Measurements from ENCODE around the gene GPR78.

GPR78 gene

DNA sequence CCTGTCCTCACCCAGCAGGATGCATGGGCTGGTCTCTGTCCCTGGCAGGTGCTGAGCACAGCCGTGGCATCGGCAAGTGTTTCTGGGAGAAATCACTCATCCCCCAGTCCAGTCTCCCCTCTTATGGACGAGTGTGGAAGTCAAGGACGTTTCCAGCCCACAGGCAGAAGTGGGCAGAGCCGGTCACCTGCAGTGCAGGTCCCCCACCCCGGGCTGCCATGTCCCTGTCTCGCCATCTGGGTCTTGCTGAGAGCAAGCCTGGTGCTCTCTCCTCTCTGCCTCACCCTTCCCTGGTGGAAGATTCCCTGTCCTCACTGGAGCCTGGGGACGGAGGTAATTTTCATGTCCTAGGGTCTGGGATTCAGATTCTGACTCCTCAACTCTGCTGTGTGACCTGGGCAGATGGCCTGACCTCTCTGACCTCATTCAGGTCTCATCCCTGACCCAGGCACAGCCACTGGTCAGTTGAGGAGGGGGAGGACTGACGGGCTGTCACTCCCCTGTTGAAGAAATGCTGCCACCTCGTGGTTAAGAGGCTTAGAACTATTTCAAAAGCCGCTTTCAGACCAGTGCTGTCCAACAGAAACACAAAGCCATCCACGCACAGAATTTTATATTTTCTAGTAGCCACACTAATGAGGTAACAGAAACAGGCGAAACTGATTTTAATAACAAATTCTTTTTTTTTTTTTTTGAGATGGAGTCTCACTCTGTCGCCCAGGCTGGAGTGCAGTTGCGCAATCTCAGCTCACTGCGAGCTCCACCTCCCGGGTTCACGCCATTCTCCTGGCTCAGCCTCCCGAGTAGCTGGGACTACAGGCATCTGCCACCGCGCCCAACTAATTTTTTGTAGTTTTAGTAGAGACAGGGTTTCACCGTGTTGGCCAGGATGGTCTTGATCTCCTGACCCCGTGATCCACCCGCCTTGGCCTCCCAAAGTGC is 14.2 kb downstream of the GPR78 start:
- no peak overlapping the region for H3K4me3 ChIP-seq
- no peak overlapping the region for H3K27ac ChIP-seq

DNA sequence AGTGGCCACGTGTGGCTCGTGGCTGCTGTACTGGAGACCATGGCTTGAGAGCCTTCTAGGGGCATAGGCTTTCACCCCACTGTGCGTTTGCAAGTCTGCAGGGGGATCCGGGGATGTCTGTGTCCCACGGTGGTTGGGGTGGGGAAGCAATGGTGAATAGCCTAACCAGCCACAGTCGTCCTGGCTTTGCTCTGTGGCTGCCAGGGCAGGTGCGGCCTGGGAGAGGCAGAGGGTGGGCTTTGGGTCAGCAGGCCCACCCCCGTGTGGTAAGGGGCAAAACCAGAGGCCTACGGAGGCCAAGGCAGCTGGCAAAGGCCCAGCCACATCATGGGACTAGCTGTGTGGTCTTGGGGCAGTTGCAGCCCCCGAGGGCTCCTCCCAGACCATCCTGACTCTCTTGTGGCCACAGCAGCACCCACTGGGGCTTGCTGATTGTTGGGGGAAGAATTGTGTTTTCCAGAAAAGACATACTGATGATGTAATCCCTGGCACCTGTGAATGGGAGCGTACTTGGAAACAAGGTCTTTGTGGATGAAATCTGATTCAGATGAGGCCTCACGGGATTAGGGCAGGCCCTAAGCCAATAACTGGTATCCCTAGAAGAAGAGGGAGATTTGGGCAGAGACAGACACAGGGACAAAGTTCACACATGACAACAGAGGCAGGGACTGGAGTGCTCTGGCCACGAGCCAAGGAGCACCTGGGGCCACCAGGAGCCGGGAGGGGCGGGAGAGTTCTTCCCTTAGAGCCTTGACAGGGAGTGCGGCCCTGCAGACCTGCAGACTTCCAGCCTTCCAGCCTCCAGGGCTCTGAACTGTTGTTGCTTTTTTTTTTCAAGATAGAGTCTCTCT is 15.3 kb downstream of the GPR78 start:
- H3K4me3 ChIP-seq = no peak overlapping the region
- no peak overlapping the region for H3K27ac ChIP-seq

DNA sequence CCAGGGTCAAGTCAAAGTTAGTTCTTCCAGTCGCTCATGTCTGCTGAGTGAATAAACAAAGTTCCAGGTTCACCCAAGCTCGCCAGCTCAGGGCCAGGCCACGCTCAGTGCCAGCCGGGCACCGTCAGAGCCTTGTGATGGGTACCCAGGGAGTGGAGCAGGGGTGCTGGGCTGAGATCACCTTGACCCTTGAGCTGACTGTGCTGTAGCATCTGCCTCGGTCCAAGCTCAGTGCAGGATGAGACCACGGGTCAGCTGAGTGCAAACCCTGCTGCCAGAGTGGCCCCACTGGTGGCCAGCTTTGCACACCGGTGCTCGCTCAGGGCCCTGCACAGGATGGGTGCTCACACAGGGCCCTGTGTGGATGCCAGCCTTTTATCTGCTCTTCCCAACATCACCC is 16.7 kb downstream of the GPR78 start:
- Histone ChIP-seq H3K4me3 (no peak overlapping the region), H3K27ac (no peak overlapping the region)

DNA sequence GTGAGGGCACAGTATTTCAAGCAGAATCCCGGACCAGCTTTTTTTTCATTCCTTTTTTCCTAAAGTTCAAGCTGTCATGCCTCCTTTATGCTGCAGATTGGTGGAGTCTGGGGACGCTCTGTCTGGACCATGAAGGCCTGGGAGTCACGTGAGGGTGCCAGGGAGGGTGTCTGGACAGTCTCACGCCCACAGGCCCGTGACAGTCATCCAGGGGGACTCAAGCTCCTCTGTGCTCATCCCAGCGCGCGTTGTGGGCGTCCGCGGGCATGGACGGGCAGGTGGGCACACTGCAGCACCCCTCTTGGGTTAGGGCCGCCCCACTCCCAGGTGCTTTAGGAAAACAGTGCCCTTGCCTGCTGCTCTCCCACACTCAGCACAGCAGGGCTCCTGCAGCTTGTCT is 17.1 kb downstream of the GPR78 start:
- H3K27ac ChIP-seq = no peak overlapping the region
- H3K4me3 ChIP-seq = no peak overlapping the region

DNA sequence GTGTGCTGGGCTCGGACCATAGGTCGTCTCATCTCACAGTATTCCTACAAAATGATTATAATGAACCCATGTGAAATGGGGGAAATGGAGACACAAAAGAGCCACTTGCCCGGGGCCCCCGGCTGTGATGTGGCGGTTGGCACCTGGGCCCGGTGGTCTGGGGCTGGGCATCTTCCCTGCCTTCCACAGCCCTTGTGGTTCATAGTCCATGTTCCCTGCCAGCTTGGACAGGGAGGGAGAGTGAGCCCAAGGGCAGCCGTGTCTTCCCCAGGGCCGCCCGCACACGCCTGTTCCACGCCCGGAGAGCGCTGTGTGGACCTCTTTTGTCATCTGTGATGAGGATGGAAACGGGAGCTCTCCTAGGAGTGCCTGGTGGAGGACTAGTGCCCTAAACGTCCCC is 17.6 kb downstream of the GPR78 start:
- H3K27ac ChIP-seq = no peak overlapping the region
- no peak overlapping the region for H3K4me3 ChIP-seq

DNA sequence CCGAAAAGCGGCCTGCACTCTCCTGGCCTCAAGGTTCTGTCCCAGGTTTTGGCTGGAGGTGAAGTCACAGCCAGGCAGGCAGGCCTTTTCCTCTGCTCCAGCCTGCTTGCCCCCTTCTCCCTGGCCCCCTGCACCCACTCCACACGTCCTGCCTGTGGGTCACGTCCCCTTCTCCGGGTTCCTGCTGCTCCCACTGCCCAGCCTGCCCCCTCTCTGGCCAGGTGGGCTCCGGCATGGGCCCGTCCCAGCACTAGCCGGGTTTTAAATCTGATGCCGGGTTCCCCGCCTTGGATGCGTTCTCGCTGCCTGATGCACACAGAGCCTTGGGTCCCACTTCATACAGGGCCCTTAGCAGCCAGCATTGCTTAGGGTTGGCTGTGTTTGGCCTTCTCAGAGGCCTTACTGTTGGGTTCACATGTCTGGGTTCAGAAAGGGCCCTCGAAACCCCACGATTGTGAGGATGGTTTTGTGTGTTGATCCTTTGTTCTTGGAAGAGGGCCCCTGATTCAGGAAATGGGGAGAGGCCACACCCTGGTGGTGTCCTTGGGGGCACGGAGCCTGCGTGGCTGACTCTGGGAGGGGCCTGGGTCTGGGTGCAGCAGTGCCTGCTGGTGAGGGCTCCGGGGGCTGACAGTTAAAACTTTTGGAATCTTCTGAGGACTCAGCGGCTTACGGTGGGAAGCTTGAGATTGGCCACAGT is 18.3 kb downstream of the GPR78 start:
- Histone ChIP-seq H3K27ac (no peak overlapping the region), H3K4me3 (no peak overlapping the region)

DNA sequence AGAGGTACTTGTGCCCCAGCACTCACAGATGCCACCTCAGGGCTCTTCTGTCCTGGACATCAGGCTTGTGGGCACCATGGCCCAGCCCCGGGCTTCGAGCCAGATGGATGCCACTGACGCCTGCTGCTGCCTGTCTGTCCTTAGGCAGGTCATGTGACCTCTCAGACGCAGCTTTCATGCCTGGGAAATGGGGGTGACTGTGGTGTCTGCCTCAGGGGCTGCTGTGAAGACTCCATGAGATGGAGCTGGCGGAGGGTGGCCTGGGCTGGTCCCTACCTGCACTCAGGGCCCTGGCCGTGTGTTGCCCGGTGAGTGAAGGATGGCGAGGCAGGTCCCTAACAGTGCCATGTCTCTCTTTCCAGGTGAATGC is 18.9 kb downstream of the GPR78 start:
- Histone ChIP-seq H3K4me3 (no peak overlapping the region), H3K27ac (no peak overlapping the region)

DNA sequence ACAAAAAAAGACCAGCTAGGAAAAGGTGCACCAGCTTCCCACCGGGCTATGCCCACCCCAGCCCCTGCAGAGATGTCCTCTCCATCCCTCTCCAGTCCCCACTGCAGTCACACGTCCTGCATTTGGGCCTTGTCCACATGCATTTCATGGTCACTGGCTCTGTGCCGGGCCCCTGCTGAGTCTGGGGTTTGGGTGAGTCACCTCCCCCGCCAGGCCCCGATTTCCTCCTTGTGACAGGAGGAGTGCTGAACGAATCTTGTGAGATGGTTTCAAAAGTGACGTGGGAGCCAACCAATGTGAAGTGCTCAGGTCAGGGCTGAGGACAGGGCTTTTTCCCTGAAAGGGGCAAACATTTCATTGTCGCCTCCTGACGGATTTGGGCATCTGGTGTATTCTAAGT is 19.5 kb downstream of the GPR78 start:
- Histone ChIP-seq H3K27ac (no peak overlapping the region), H3K4me3 (no peak overlapping the region)

DNA sequence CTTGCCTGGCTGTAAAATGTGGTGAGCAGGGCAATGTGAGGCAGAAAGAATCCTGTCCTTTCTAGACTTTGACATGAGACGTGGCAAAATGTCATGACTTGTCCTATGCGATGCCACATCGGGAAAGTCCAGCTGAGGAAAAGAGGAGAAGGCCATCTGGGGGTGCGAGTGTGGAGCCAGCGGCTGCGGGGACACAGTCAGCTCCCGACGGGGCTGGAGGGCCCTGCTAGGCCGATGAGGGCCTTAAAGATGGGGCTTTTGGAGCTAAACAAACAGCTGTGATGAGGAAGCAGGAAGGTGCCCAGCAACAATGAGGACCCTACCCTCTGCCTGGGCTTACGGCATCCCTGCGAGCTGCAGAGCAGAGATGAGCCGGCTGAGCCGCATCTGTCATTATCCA is 20.1 kb downstream of the GPR78 start:
- no peak overlapping the region for H3K27ac ChIP-seq
- no peak overlapping the region for H3K4me3 ChIP-seq

DNA sequence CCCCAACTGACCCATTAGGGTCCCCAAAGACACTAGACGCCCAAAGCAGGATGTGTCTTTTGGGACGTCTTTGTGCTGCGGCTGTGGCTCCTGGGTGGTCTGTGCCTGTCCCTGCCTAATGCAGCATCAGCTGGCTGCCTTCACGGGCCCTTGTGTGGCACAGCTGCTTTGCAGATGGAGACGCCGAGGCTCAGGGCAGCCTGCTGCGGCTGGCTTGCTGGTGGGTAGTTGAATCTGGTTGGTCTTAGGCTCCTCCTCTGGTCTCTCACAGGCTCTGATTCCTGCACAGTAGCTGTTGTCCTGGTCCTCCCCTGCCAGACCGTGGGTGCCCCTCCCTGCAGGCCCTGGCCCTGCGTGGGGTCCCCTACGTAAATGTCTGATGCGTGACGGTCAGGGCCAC is 20.5 kb downstream of the GPR78 start:
- Histone ChIP-seq H3K4me3 (no peak overlapping the region), H3K27ac (no peak overlapping the region)

DNA sequence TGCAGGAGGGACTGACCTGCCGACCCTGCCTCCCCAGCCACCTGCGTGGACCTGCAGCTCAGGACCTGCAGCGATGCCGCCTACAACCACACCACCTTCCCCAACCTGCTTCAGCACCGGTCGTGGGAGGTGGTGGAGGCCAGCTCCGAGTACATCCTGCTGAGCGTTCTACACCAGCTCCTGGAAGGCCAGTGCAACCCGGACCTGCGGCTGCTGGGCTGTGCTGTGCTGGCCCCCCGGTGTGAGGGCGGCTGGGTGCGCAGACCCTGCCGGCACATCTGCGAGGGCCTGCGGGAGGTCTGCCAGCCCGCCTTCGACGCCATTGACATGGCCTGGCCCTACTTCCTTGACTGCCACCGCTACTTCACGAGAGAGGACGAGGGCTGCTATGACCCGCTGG is 20.9 kb downstream of the GPR78 start:
- H3K4me3 ChIP-seq = no peak overlapping the region
- no peak overlapping the region for H3K27ac ChIP-seq

DNA sequence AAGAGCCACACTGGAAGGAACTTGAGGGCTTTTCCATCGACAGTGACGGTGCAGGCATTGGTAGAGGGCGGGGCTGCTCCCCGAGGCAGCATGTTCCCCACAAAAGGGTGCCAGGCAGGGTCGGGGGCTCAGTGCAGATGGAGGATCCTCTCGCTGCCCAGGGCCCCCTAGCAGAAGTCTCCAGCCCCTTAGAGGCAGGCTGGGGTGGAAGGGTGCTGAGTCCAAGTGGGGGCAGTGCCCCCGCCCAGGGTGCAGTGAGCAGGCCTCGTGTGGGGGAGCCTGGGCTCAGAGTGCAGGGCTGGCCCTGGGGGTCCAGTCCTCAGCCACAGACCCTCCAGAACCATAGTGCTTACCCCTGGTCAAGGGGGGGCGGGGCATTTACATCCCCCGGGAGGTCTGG is 21.4 kb downstream of the GPR78 start:
- H3K27ac ChIP-seq = no peak overlapping the region
- no peak overlapping the region for H3K4me3 ChIP-seq

DNA sequence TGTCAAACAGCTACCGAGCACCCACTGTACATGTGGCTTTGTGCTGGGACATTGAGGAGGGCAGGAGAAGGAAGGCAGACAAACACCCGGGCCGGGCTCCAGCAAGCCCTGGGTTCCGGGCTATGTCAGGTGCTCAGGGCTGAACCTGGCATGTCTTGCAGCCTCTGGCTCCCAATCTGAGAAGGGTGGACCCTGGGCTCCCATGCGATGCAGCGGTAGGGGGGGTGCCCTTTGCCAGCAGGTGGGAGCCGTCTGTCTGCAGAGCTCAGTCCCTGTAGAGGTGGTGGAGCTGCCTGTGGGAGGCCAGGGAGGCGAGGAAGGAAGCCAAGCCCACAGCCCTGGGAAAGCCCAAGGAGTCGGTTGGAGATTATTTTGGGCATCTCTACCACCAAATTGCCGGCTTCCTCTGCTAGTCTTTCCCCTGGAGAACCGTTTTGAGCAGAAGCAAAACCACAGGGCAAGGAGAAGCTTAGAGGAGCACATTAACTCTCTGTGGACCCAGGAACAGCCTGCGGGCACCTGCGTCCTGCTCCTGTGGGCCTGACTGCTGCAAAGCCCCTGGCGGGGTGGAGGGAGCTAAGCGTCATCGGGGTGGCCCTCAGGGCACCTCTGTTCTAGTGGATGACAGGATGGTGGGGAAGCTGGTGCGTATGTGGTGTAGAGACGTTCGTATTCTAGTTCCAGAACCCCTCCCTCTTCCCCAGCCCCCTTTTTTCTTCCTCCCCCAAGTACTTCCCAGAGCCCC is 22.7 kb downstream of the GPR78 start:
- Histone ChIP-seq H3K4me3 (no peak overlapping the region), H3K27ac (no peak overlapping the region)

DNA sequence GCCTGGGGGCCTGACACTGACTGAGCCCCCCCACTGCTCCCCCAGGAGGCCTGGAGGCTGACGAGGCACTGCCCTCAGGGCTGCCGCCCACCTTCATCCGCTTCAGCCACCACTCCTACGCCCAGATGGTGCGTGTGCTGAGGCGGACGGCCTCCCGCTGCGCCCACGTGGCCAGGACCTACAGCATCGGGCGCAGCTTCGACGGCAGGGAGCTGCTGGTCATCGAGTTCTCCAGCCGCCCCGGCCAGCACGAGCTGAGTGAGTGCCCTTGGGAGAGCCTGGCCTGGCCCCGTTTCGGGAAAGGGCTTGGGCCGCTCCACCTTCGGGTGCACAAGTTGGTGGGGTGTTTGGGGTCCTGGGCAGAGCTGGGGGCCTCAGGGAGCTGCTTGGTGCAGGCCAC is 23.7 kb downstream of the GPR78 start:
- Histone ChIP-seq H3K27ac (no peak overlapping the region), H3K4me3 (no peak overlapping the region)

DNA sequence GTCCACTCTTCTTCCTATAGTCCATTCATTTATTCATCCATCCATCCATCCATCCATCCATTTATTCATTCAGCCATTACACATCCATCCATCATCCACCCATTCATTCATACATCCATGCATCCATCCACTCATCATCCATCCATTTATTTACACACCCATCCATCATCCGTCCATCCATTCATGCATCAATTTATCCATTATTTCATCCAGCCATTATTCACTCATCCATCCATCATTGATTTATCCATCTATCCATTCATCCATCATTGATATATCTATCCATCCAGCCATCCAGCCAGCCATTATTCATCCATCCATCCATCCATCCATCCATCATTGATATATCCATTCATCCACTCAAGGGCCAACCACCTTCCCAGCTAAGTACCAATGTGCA is 25.1 kb downstream of the GPR78 start:
- H3K27ac ChIP-seq = no peak overlapping the region
- H3K4me3 ChIP-seq = no peak overlapping the region

DNA sequence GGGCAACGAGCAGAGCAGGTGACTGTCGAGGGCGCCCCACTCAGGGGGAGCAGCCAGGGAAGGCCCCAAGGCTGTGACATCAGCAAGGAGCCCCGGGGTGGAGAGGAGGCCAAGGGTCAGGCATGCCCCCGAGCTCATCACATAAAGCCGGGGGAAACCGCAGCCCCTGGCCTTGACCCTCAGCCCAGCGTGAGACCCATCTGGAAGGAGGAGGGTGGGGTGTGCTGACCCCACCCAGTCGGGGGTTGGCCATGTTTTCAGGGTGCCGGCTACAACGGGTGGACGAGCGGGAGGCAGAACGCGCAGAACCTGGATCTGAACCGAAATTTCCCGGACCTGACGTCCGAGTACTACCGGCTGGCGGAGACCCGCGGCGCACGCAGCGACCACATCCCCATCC is 26.3 kb downstream of the GPR78 start:
- H3K4me3 ChIP-seq = no peak overlapping the region
- H3K27ac ChIP-seq = no peak overlapping the region

DNA sequence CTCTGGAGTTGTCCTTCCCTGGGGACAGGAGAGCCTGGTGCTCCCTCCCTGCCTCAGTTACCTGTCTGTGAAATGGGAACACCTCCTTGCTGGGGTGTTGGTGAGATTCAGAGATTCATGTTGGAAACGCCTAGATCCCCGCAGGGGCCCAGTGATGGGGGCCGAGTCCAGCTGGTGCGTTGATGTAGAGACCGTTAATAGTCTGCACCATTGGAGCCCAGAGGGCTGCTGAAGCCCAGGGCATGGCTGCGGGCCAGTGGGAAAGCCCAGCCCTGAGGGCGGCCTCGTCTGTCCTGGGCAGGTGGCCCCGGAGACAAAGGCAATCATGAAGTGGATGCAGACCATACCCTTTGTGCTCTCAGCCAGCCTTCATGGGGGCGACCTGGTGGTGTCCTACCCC is 26.8 kb downstream of the GPR78 start:
- Histone ChIP-seq H3K27ac (no peak overlapping the region), H3K4me3 (no peak overlapping the region)

DNA sequence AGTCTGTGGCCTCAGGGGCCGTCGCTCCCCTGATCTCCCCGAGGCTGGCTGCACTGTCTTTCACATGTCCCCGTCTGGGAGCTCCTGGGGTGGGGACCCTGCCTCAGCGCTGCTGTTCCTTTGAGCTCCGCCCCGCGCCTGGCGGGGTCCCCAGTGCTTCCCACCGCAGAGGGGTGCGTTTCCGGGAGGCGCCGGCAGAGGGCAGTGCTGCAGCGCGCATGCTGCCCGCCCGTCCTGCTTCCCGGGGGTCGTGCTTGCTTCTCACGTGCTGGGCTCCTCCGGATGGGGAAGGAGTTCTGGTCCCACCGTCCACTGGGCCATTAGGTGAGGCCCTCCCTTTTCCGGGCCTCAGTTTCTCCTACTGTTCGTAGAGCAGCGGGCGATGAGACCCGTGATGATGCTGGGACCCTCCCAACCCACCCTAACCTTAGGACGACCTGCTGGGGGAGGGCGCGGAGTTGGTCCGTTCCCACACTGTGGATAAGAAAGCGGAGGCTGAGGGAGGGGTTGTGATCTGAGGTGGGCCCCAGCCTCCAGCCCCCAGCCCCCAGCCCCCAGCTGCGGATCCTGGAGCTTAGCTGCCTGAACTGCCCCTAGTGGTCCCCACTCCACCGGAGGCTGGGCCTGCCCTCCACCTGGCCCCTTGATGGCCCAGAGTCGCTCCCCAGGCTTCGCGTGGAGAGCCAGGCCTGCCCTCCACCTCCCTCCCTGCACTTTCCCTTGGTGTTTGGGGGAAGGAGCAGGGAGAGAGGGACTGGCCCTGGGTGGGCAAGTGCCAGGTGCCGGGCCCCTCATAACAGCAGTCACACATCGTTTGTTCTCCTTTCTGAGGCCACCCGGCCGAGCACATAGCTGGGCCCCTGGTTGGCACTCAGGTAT is 27.6 kb downstream of the GPR78 start:
- no peak overlapping the region for H3K4me3 ChIP-seq
- H3K27ac ChIP-seq = no peak overlapping the region

Measured in skin epidermis (tissue), 12 donors.